Activated T-cell treated with anti-CD3 and anti-CD28 coated beads, Interleukin-2, amount 50 U/mL, for 4 hours (primary cell): ENCODE data around the gene FNDC3B. TPM values are rescaled to one million over a fixed set of nuclear protein-coding genes. Genes with fewer than 3 reads are reported as not detected.
"Not testable (repeated sequence)": the region's sequence is repeated elsewhere in the genome, so short reads cannot be mapped to it uniquely, and the experiment has no call there.

Source experiments
- ATAC-seq, 2 donors: fragments of 200-7000 bp; cut with Tn5 transposase; one replicate each; pipeline ENCODE4 v1.10.0; 2021
- DNase-seq: peaks from one replicate; pipeline ENCODE4 v3.0.0-alpha.2; 2020
- H3K27me3 Mint-ChIP-seq: one replicate; pipeline ENCODE4 v1.8.0; 2021; ENCODE audit warnings: low read depth, mixed read lengths
- H3K36me3 Mint-ChIP-seq: one replicate; pipeline ENCODE4 v1.8.0; 2022; ENCODE audit warnings: mixed read lengths; ENCODE audit not compliant: insufficient read depth
- H3K4me1 Mint-ChIP-seq: one replicate; pipeline ENCODE4 v1.8.0; 2021; ENCODE audit warnings: low read depth, mixed read lengths
- H3K4me3 Mint-ChIP-seq: one replicate; pipeline ENCODE4 v1.8.0; 2021; ENCODE audit warnings: mild to moderate bottlenecking, moderate library complexity, mixed read lengths
- H3K9me3 Mint-ChIP-seq: one replicate; pipeline ENCODE4 v1.8.0; 2021; ENCODE audit warnings: mixed read lengths
- total RNA-seq, 3 donors: library from RNA; stranded (reverse); gene quantifications; one replicate each; pipeline ENCODE4 v1.2.1, GENCODE V29; 2021

The FNDC3B gene
- total RNA-seq, 3 donors from 2014 or later = 20.3 to 23.9 (median 21.2) TPM

- peaks cover 37% of the 10 kb centered on the region for H3K36me3 Mint-ChIP-seq
- H3K9me3 Mint-ChIP-seq = no peaks in the 10 kb centered on the region
Observed at GRCh38 chr3:172251211-172251610, 211.8 kb downstream of the FNDC3B start.

GRCh38 chr3:172253200-172253599 is 213.8 kb downstream of the FNDC3B start:
- H3K4me1 Mint-ChIP-seq = no peaks in the 10 kb centered on the region
- no peak for ATAC-seq
- H3K36me3 Mint-ChIP-seq = peaks cover 35% of the 10 kb centered on the region
- H3K27me3 Mint-ChIP-seq = no peaks in the 10 kb centered on the region
- H3K9me3 Mint-ChIP-seq = no peaks in the 10 kb centered on the region
- DNase-seq = no peak
- no peak overlapping the region for H3K4me3 Mint-ChIP-seq

More at GRCh38 chr3:172251211-172251610, 211.8 kb downstream of the FNDC3B start:
- no peak for DNase-seq
- Mint-ChIP-seq H3K27me3 (no peaks in the 10 kb centered on the region), H3K4me3 (no peak overlapping the region), H3K4me1 (peaks cover 3% of the 10 kb centered on the region)
- no peak for ATAC-seq

- DNase-seq = no peak
- Mint-ChIP-seq H3K36me3 (peaks cover 34% of the 10 kb centered on the region), H3K9me3 (no peaks in the 10 kb centered on the region), H3K4me1 (no peaks in the 10 kb centered on the region), H3K4me3 (no peak overlapping the region), H3K27me3 (no peaks in the 10 kb centered on the region)
- no peak for ATAC-seq
Observed at GRCh38 chr3:172254542-172254941, 215.2 kb downstream of the FNDC3B start.

GRCh38 chr3:172255321-172255720 is 215.9 kb downstream of the FNDC3B start:
- H3K36me3 Mint-ChIP-seq = peaks cover 36% of the 10 kb centered on the region
- not testable (repeated sequence) for ATAC-seq, H3K27me3 Mint-ChIP-seq, H3K4me3 Mint-ChIP-seq, H3K9me3 Mint-ChIP-seq, H3K4me1 Mint-ChIP-seq, DNase-seq

GRCh38 chr3:172256101-172256734 is 216.8 kb downstream of the FNDC3B start:
- peaks cover 39% of the 10 kb centered on the region for H3K36me3 Mint-ChIP-seq

GRCh38 chr3:172257648-172258400 is 218.4 kb downstream of the FNDC3B start:
- Mint-ChIP-seq H3K4me1 (no peaks in the 10 kb centered on the region), H3K27me3 (no peaks in the 10 kb centered on the region), H3K4me3 (no peak overlapping the region), H3K36me3 (peaks cover 36% of the 10 kb centered on the region), H3K9me3 (no peaks in the 10 kb centered on the region)
- DNase-seq (no peak), ATAC-seq (no peak)

More at GRCh38 chr3:172256101-172256734, 216.8 kb downstream of the FNDC3B start:
- H3K9me3 Mint-ChIP-seq = no peaks in the 10 kb centered on the region
- H3K27me3 Mint-ChIP-seq = no peaks in the 10 kb centered on the region
- no peak for DNase-seq
- H3K4me1 Mint-ChIP-seq = no peaks in the 10 kb centered on the region
- H3K4me3 Mint-ChIP-seq = no peak overlapping the region
- no peak for ATAC-seq

- Mint-ChIP-seq H3K4me1 (no peaks in the 10 kb centered on the region), H3K27me3 (no peaks in the 10 kb centered on the region), H3K9me3 (no peaks in the 10 kb centered on the region), H3K36me3 (peaks cover 30% of the 10 kb centered on the region), H3K4me3 (no peak overlapping the region)
- ATAC-seq (no peak), DNase-seq (no peak)
Observed at GRCh38 chr3:172258624-172259023, 219.2 kb downstream of the FNDC3B start.

GRCh38 chr3:172259111-172259541 is 219.7 kb downstream of the FNDC3B start:
- Mint-ChIP-seq H3K9me3 (no peaks in the 10 kb centered on the region), H3K36me3 (peaks cover 33% of the 10 kb centered on the region), H3K27me3 (no peaks in the 10 kb centered on the region), H3K4me3 (no peak overlapping the region), H3K4me1 (no peaks in the 10 kb centered on the region)
- DNase-seq (no peak), ATAC-seq (no peak)

GRCh38 chr3:172259726-172260248 is 220.4 kb downstream of the FNDC3B start:
- Mint-ChIP-seq H3K4me3 (no peak overlapping the region), H3K4me1 (no peaks in the 10 kb centered on the region), H3K27me3 (no peaks in the 10 kb centered on the region), H3K36me3 (peaks cover 33% of the 10 kb centered on the region), H3K9me3 (no peaks in the 10 kb centered on the region)
- ATAC-seq = no peak
- DNase-seq = no peak

- H3K4me3 Mint-ChIP-seq = no peak overlapping the region
- H3K36me3 Mint-ChIP-seq = peaks cover 31% of the 10 kb centered on the region
- no peaks in the 10 kb centered on the region for H3K9me3 Mint-ChIP-seq
- ATAC-seq = no peak
- no peaks in the 10 kb centered on the region for H3K4me1 Mint-ChIP-seq
- DNase-seq = no peak
- H3K27me3 Mint-ChIP-seq = no peaks in the 10 kb centered on the region
Observed at GRCh38 chr3:172260381-172260780, 221.0 kb downstream of the FNDC3B start.

GRCh38 chr3:172261054-172261453 is 221.7 kb downstream of the FNDC3B start:
- peaks cover 30% of the 10 kb centered on the region for H3K36me3 Mint-ChIP-seq
- ATAC-seq (no peak), DNase-seq (no peak)

GRCh38 chr3:172262991-172263608 is 223.7 kb downstream of the FNDC3B start:
- Mint-ChIP-seq H3K36me3 (peaks cover 33% of the 10 kb centered on the region), H3K4me1 (no peaks in the 10 kb centered on the region), H3K4me3 (no peak overlapping the region), H3K27me3 (no peaks in the 10 kb centered on the region), H3K9me3 (no peaks in the 10 kb centered on the region)
- DNase-seq (no peak), ATAC-seq (no peak)

More at GRCh38 chr3:172261054-172261453, 221.7 kb downstream of the FNDC3B start:
- Mint-ChIP-seq H3K9me3 (no peaks in the 10 kb centered on the region), H3K4me1 (no peaks in the 10 kb centered on the region), H3K27me3 (no peaks in the 10 kb centered on the region), H3K4me3 (no peak overlapping the region)

- Mint-ChIP-seq H3K4me1 (no peaks in the 10 kb centered on the region), H3K36me3 (peaks cover 36% of the 10 kb centered on the region), H3K9me3 (no peaks in the 10 kb centered on the region), H3K27me3 (no peaks in the 10 kb centered on the region), H3K4me3 (no peak overlapping the region)
- DNase-seq (no peak), ATAC-seq (no peak)
Observed at GRCh38 chr3:172263781-172264486, 224.6 kb downstream of the FNDC3B start.

- Mint-ChIP-seq H3K4me1 (no peaks in the 10 kb centered on the region), H3K9me3 (no peaks in the 10 kb centered on the region), H3K4me3 (no peak overlapping the region), H3K36me3 (peaks cover 36% of the 10 kb centered on the region), H3K27me3 (no peaks in the 10 kb centered on the region)
- ATAC-seq = no peak
- DNase-seq = no peak
Observed at GRCh38 chr3:172266103-172266502, 226.7 kb downstream of the FNDC3B start.
